Measurements from ENCODE around the gene ZEB1.

- TF ChIP-seq POLR2AphosphoS5 (IDR thresholded peaks at IDR 0.05) (no peak), POLR2A (IDR thresholded peaks at IDR 0.05) (no peak), CTCF (IDR thresholded peaks at IDR 0.05) (no peak)
Observed at GRCh38 chr10:31399631-31400030, 80.6 kb downstream of the ZEB1 start.

Measured in breast epithelium (tissue), 3 donors.